GM12874 (cell line): ENCODE data around the gene NOTCH1.

ENCODE experiments used
- CTCF ChIP-seq: IDR thresholded peaks from 2 replicates; pipeline ENCODE4 v1.5.1; 2011; ENCODE audit warnings: low read depth, mild to moderate bottlenecking, control low read depth, low read length, moderate library complexity; ENCODE audit not compliant: insufficient read depth

Gene NOTCH1

DNA sequence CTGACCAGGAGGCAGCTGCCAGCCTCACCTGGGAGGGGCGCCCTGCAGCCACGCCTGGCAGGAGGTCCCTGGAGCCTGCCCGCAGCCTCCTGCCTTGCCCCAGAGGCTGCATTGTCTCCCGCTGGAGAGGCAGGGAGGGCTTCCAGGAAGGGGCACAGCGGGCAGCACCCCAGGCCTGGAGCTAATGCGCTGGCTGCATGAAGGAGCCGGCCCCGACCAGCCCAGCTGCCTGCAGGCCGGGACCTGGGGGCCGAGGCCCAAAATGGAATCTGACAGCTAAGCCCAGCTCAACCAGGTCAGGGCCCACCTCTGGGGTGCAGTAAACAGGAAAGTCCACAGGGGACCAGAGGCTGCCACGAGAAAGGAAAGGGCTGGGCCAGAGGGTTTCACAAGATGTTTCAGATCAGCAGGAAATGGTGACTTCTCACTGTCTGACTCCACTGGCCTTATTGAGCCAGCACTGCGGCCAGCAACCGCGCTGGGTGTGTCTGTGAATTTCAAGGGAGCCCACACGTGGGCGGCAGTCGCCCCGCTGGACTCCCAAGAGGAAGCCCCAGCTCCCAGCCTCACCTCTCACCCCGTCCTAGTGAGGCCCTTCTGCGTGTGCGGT is 18.6 kb upstream of the NOTCH1 start:
- TF ChIP-seq CTCF, result no peak

- no peak for TF ChIP-seq CTCF
Measured at GRCh38 chr9:136563646-136564325, 17.9 kb upstream of the NOTCH1 start.

DNA sequence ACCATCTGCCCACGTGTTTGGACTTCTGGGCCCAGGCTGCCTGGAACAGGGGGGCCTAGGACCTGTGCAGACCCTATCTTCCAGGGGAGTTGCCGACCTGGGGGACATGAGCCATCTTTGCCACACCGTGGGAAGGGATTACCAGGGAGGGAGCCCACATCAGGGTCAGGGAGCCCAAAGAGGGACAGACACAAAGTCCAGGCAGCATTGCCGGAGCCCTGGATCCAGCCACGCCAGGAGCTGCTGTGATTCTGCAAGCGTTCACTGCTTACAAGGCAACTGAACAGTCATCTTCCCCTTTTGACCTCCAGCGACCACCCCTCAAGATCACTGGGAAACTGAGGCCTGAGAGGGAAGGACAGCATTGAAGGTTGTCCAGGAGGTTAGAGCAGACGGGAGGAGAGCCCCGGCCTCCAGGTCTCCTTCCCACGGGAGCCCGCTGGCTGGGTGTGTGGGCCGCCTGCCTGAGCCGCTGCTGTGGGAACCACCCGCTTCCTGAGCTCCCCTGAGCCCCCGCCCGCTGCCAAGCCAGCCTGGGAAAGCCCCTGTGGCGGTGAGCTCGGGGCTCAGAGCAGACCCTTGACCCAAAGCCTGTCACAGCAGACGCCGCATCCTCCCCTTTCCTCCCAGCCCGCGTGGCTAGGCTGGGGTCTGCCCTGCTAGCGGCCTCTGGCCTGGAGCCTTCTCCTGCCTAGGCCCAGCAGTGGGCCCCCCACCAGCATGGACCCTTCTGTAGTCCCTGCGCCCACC is 17.1 kb upstream of the NOTCH1 start:
- no peak for TF ChIP-seq CTCF

DNA sequence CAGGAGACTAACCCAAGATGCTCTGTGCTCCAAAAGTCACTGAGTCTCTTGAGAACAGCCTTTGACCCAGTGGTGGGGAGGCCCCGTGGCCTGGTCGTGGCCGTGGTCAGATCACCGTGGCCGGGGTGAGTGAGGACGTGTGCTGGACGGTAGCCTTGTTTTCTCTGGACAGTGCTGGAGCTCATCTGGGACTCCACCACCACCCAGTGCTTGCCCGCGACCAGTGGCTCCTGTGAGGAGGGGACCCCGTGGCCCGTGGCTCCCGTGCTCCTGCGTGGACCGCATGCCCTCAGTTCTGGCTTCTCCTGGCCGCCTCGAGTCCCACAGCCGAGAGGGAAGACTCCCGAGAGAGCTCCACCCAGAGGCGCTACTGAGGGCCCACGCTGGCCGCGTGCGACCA is 15.9 kb upstream of the NOTCH1 start:
- no peak for TF ChIP-seq CTCF

DNA sequence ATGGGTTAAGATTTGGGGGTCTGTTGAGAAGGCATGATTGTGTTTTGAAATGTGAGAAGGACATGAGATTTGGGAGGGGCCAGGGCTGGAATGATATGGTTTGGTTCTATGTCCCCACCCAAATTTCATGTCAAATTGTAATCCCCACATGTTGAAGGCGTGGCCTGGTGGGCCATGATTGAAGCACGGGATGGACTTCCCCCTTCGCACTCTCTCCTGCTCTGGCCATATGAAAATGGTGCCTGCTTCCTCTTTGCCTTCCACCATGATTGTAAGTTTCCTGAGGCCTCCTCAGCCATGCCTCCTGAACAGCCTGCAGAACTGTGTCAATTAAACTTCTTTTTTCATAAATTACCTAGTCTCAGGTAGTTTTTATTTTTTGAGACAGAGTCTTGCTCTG is 14.7 kb upstream of the NOTCH1 start:
- TF ChIP-seq CTCF, result no peak

GRCh38 chr9:136558373-136558772 is 12.5 kb upstream of the NOTCH1 start:
- TF ChIP-seq CTCF, result no peak

GRCh38 chr9:136557036-136557435 is 11.2 kb upstream of the NOTCH1 start:
- TF ChIP-seq CTCF, result no peak
